Psoas muscle (tissue), 8 donors: ENCODE measurements around the gene HMGCR. TPM values are rescaled to one million over a fixed set of nuclear protein-coding genes. Genes with fewer than 3 reads are reported as not detected.

ENCODE experiments used
- ATAC-seq, 4 donors: fragments of 200-7000 bp; cut with Tn5 transposase; one replicate each; pipeline ENCODE4 v1.9.1; 2020; ENCODE audit warnings: moderate library complexity in 3 of 4, mild to moderate bottlenecking in 2 of 4
- DNase-seq, 2 donors: peaks; one replicate each; pipeline ENCODE4 v3.0.0-alpha.2; 2020
- H3K27ac ChIP-seq: fragments of 200-600 bp; one replicate; pipeline ENCODE4 v1.8.0; 2022
- H3K27me3 ChIP-seq, 3 donors: fragments of 200-600 bp in 1 of 3; one replicate each; pipeline versions ENCODE4 v1.6.1 to v1.8.0; 2013 to 2022; ENCODE audit warnings: low read length in 2 of 3, mild to moderate bottlenecking in 2 of 3, moderate library complexity in 1 of 3; ENCODE audit not compliant: insufficient read depth in 3 of 3
- H3K36me3 ChIP-seq, 2 donors: fragments of 200-600 bp in 1 of 2; one replicate each; pipeline versions ENCODE4 v1.6.1 to v1.8.0; 2013 to 2022; ENCODE audit warnings: low read depth in 1 of 2, mild to moderate bottlenecking in 1 of 2, moderate library complexity in 1 of 2; ENCODE audit not compliant: insufficient read depth in 1 of 2
- H3K4me1 ChIP-seq: fragments of 200-600 bp; one replicate; pipeline ENCODE4 v1.8.0; 2022
- H3K4me3 ChIP-seq: fragments of 200-600 bp; one replicate; pipeline ENCODE4 v1.8.0; 2022; ENCODE audit warnings: mild to moderate bottlenecking
- H3K9me3 ChIP-seq: fragments of 200-600 bp; one replicate; pipeline ENCODE4 v1.8.0; 2022
- WGBS, 3 donors: extraction: QIAGEN DNeasy Blood & Tissue Kit; methylation state at CpG; one replicate each; pipeline versions ENCODE4 v1.1.6 to v1.1.7; 2013; 5-methylcytosine and 5-hydroxymethylcytosine counted together
- intact Hi-C, 2 donors: fragments of 100-400 bp; cut with DNase I; formaldehyde crosslinking; loops; one replicate each; pipeline versions ENCODE4 v1.11.0 to v1.14.2; 2022
- polyA plus RNA-seq, 3 donors: library from polyadenylated mRNA; stranded (reverse); fragments of 200-250 nt; gene quantifications; one replicate each; pipeline ENCODE4 v1.2.3, GENCODE V29; 2013
- total RNA-seq, 4 donors: library from RNA; stranded (reverse); fragmentation: NEBNext Ultra II Directional in 2 of 4; extraction: Animal tissue kit (Norgen Biotek cat#: 25700) in 2 of 4; gene quantifications; one replicate each; pipeline versions ENCODE4 v1.2.1 to v1.2.4, GENCODE V29; 2021 to 2023
- TF ChIP-seq, protein P1 (sequence below): fragments of 200-600 bp; IDR thresholded peaks from one replicate; pipeline ENCODE4 v1.8.0; 2022; ENCODE audit warnings: antibody characterized with exemption
- donor health status: healthy with polysubstance abuse.
- donor health status: DM: no; HTN: no; CAD: no; lungs with moderate emphysema.
- donor health status: Bipolar disorder and iron deficiency.
- donor health status: healthy.
- donor health status: DM: yes; HTN: yes; CAD: no.
- donor health status: DM: no; HTN: no; CAD: no.
- donor health status: DM: no; HTN: no; CAD: no.
- donor health status: DM: yes; HTN: yes; CAD: no.

Gene HMGCR
- total and polyA plus RNA-seq, 7 donors: 2.9 to 11.7 (median 6.3) TPM

DNA sequence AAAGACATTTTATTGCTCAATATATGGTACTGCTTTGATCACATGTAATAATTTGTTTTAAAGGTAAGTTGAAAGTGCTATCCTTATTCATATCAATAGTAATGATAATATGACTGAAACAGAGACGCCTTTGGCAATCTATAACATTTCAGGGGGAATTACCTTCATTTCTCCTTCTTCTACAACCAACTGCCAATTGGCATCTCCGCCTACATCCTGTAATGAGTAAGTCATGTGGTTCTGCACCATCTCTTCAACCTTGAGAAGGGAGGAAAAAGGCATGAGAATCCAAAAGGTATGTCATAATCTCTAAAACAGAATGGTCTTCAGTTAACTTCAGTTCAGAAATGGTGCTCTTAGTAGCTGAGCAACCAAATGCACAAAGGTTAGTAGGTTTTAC is 52.4 kb downstream of the HMGCR start:
- Histone ChIP-seq H3K9me3 (no peaks in the 10 kb centered on the region), H3K4me1 (no peaks in the 10 kb centered on the region), H3K36me3 (peaks cover 3 to 65% of the 10 kb centered on the region in 2 donors), H3K4me3 (no peak overlapping the region), H3K27me3 (no peaks in the 10 kb centered on the region), H3K27ac (no peak overlapping the region)
- DNase-seq (no peak), ATAC-seq (no peak)
- TF ChIP-seq, protein P1, sequence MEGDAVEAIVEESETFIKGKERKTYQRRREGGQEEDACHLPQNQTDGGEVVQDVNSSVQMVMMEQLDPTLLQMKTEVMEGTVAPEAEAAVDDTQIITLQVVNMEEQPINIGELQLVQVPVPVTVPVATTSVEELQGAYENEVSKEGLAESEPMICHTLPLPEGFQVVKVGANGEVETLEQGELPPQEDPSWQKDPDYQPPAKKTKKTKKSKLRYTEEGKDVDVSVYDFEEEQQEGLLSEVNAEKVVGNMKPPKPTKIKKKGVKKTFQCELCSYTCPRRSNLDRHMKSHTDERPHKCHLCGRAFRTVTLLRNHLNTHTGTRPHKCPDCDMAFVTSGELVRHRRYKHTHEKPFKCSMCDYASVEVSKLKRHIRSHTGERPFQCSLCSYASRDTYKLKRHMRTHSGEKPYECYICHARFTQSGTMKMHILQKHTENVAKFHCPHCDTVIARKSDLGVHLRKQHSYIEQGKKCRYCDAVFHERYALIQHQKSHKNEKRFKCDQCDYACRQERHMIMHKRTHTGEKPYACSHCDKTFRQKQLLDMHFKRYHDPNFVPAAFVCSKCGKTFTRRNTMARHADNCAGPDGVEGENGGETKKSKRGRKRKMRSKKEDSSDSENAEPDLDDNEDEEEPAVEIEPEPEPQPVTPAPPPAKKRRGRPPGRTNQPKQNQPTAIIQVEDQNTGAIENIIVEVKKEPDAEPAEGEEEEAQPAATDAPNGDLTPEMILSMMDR: no peak
- WGBS, 3 donors: 97 to 99% (median 98%) methylated on average over 2 of the region's 2 CpGs
- intact Hi-C loops: no loop called here

DNA sequence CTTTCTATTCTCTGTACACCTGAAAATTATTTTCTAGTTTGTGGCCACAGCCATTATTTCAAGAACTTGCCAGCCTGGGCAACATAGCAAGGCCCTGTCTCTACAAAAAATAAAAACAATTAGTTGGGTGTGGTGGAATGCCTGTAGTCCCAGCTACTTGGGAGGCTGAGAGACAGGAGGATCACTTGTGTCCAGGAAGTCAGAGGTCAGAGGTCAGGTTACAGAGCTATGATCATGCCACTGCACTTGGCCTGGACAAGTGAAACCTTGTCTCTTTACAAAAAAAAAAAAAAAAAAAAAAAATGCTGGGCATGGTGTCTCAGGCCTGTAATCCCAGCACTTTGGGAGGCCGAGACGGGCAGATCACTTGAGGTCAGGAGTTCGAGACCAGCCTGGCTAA is 58.3 kb downstream of the HMGCR start:
- DNase-seq (no peak), ATAC-seq (no peak)
- Histone ChIP-seq H3K4me1 (no peaks in the 10 kb centered on the region), H3K9me3 (no peaks in the 10 kb centered on the region), H3K27me3 (no peaks in the 10 kb centered on the region), H3K27ac (no peak overlapping the region), H3K36me3 (peaks cover 0 to 50% of the 10 kb centered on the region in 2 donors), H3K4me3 (no peak overlapping the region)
- TF ChIP-seq, protein P1: no peak
- WGBS, 3 donors: 52 to 88% (median 78%) methylated on average over 3 of the region's 3 CpGs
- intact Hi-C loops: no loop called here

DNA sequence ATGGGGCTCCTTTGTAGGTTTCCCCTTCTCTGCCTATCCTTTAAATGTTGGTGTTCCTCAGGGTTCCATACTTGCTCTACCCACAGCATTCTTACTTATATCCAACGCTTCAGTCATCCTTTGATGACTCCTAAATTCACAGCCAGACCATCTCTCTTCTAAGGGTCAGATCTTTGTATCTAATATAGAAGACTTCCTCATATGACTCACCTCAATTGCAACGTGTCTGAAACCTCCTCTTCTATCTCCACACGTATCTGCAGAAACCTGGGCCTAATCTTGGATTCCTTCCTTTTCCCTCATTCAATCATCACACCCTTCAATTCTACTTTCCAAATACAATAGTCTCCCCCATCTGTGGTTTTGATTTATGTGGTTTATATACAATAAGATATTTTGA is 68.3 kb downstream of the HMGCR start:
- Histone ChIP-seq H3K4me3 (no peak overlapping the region), H3K27ac (no peak overlapping the region), H3K4me1 (no peaks in the 10 kb centered on the region), H3K9me3 (no peaks in the 10 kb centered on the region), H3K27me3 (no peaks in the 10 kb centered on the region), H3K36me3 (peaks cover 0 to 51% of the 10 kb centered on the region in 2 donors)
- DNase-seq: no peak
- TF ChIP-seq, protein P1: no peak
- no peak for ATAC-seq
- 87 to 89% (median 88%) methylated on average over 3 of the region's 3 CpGs for WGBS, 3 donors
- intact Hi-C loops: no loop called here

Other genes starting within 250 kb of the HMGCR start
- under 1 TPM in 3 of 4 donors, not detected in 1; 0.04 to 0.11 (median 0.06) TPM for gene ANKRD31, start 100.3 kb upstream of the HMGCR start, total RNA-seq
- gene ANKRD31, start 100.3 kb upstream of the HMGCR start, polyA plus RNA-seq: under 1 TPM in 2 of 3 donors, not detected in 1; 0.01 to 0.06 TPM
- gene CERT1, start 174.4 kb downstream of the HMGCR start, total RNA-seq: 10 to 100 TPM; 33.3 to 54.8 (median 49.6) TPM
- gene CERT1, start 174.4 kb downstream of the HMGCR start, polyA plus RNA-seq: 10 to 100 TPM; 14.1 to 63.3 (median 19.5) TPM
- 10 to 100 TPM; 18.9 to 29.9 (median 26.7) TPM for gene POLK, start 174.7 kb downstream of the HMGCR start, total RNA-seq
- 10 to 100 TPM in 1 of 3 donors, 1 to 10 TPM in 2; 4.9 to 17.8 (median 6.7) TPM for gene POLK, start 174.7 kb downstream of the HMGCR start, polyA plus RNA-seq